ENCODE results near the gene AP1S1. TPM values are rescaled to one million over a fixed set of nuclear protein-coding genes. Genes with fewer than 3 reads are reported as not detected.

AP1S1 gene
- total RNA-seq, 1 donor from 2014 or later: 181 TPM

DNA sequence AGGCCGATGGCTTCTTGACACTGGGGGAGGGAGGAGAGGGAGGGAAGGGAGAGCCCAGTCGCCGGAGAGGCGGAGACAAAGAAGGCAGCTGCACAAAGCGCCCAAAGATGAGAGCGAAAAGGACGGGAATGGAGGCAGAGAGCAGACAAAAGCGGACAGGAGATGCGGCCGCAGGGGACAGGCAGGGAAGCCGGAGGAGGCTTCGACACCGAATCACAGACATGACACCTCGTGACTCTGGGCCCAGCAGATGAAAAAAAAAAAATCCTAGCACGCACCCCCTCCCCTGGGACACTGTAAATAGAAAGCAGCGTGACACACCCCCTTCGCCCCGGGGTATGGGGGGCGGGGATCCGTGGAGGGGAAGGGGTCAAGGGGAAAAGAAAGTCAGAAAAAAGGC lies 24.8 kb downstream of the AP1S1 start:
- no peak overlapping the region for H3K27ac Mint-ChIP-seq (ENCODE audit: unreplicated experiment)

DNA sequence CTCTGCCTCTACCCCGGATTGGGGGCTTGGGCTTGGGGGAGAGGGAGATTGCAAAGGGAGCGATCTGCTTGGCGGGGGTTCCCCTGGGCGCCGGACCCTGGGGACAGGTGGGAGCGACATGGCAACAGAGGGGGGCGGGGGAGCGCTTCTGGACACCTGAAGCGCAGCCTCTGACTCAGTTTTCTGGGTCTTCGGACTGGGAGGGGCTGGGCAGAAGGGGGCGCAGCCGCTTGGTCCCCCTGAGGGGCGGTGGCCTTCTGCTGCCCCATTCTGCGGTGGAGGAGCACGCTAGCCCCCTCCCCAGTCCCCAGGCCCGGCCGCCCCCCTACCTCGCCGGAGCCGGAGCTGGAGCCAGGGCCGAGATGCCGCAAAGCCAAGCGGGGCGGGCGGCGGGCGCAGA lies 25.4 kb downstream of the AP1S1 start:
- Mint-ChIP-seq H3K36me3 (ENCODE audit: low read depth, unreplicated experiment) (no peaks in the 10 kb centered on the region), H3K27me3 (ENCODE audit: low read depth, unreplicated experiment) (peaks cover 54% of the 10 kb centered on the region), H3K4me3 (ENCODE audit: unreplicated experiment) (no peak overlapping the region), H3K9me3 (ENCODE audit: unreplicated experiment) (no peaks in the 10 kb centered on the region), H3K27ac (ENCODE audit: unreplicated experiment) (no peak overlapping the region), H3K4me1 (ENCODE audit: low read depth, unreplicated experiment) (peaks cover 3% of the 10 kb centered on the region)
- Histone ChIP-seq H4K20me1 (ENCODE audit: insufficient read depth, low read length) (no peaks in the 10 kb centered on the region), H3K27me3 (ENCODE audit: insufficient read depth, low read length) (peaks cover 44% of the 10 kb centered on the region), H3K4me2 (ENCODE audit: low read length) (no peak overlapping the region), H3K4me3 (ENCODE audit: insufficient read depth, low read depth, low read length) (no peak overlapping the region), H3K27ac (ENCODE audit: low read depth, low read length) (no peak overlapping the region), H3K4me1 (ENCODE audit: insufficient read depth, low read length) (peaks cover 2% of the 10 kb centered on the region), H3K36me3 (ENCODE audit: insufficient read depth, low read length) (no peaks in the 10 kb centered on the region), H2AFZ (ENCODE audit: low read depth, low read length) (no peak overlapping the region), H3K79me2 (ENCODE audit: insufficient read depth, low read length) (no peaks in the 10 kb centered on the region), H3K9ac (ENCODE audit: low read length) (no peak overlapping the region), H3K9me3 (ENCODE audit: insufficient read depth, low read depth, low read length) (no peaks in the 10 kb centered on the region)
- no peak for TF ChIP-seq EZH2 (IDR thresholded peaks at IDR 0.05; ENCODE audit: insufficient read depth, low read length)
- TF ChIP-seq, protein P1, sequence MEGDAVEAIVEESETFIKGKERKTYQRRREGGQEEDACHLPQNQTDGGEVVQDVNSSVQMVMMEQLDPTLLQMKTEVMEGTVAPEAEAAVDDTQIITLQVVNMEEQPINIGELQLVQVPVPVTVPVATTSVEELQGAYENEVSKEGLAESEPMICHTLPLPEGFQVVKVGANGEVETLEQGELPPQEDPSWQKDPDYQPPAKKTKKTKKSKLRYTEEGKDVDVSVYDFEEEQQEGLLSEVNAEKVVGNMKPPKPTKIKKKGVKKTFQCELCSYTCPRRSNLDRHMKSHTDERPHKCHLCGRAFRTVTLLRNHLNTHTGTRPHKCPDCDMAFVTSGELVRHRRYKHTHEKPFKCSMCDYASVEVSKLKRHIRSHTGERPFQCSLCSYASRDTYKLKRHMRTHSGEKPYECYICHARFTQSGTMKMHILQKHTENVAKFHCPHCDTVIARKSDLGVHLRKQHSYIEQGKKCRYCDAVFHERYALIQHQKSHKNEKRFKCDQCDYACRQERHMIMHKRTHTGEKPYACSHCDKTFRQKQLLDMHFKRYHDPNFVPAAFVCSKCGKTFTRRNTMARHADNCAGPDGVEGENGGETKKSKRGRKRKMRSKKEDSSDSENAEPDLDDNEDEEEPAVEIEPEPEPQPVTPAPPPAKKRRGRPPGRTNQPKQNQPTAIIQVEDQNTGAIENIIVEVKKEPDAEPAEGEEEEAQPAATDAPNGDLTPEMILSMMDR (IDR thresholded peaks at IDR 0.05; ENCODE audit: insufficient read depth, low read depth, low read length): no peak
- FAIRE-seq (no peak), DNase-seq (ENCODE audit: low read depth) (no peak)

More for the DNA sequence above, 24.8 kb downstream of the AP1S1 start:
- no peaks in the 10 kb centered on the region for H3K79me2 ChIP-seq (ENCODE audit: insufficient read depth, low read length)
- H2AFZ ChIP-seq (ENCODE audit: low read depth, low read length): no peak overlapping the region
- no peaks in the 10 kb centered on the region for H3K36me3 Mint-ChIP-seq (ENCODE audit: low read depth, unreplicated experiment)
- peak overlapping the region; percentile 70 for H3K4me2 ChIP-seq (ENCODE audit: low read length)
- peaks cover 50% of the 10 kb centered on the region for H3K27me3 ChIP-seq (ENCODE audit: insufficient read depth, low read length)
- H3K27ac ChIP-seq (ENCODE audit: low read depth, low read length): no peak overlapping the region
- peaks cover 4% of the 10 kb centered on the region for H3K9me3 ChIP-seq (ENCODE audit: insufficient read depth, low read depth, low read length)
- H4K20me1 ChIP-seq (ENCODE audit: insufficient read depth, low read length): no peaks in the 10 kb centered on the region
- no peaks in the 10 kb centered on the region for H3K9me3 Mint-ChIP-seq (ENCODE audit: unreplicated experiment)
- peaks cover 2% of the 10 kb centered on the region for H3K4me1 Mint-ChIP-seq (ENCODE audit: low read depth, unreplicated experiment)
- H3K27me3 Mint-ChIP-seq (ENCODE audit: low read depth, unreplicated experiment): peaks cover 59% of the 10 kb centered on the region
- H3K4me3 Mint-ChIP-seq (ENCODE audit: unreplicated experiment): peak overlapping the region; percentile 67
- no peak overlapping the region for H3K4me3 ChIP-seq (ENCODE audit: insufficient read depth, low read depth, low read length)
- H3K4me1 ChIP-seq (ENCODE audit: insufficient read depth, low read length): peaks cover 2% of the 10 kb centered on the region
- H3K9ac ChIP-seq (ENCODE audit: low read length): no peak overlapping the region
- FAIRE-seq: no peak
- no peak for DNase-seq (ENCODE audit: low read depth)
- H3K36me3 ChIP-seq (ENCODE audit: insufficient read depth, low read length): no peaks in the 10 kb centered on the region
- TF ChIP-seq, protein P1 (IDR thresholded peaks at IDR 0.05; ENCODE audit: insufficient read depth, low read depth, low read length): no peak
- TF ChIP-seq EZH2 (IDR thresholded peaks at IDR 0.05; ENCODE audit: insufficient read depth, low read length): no peak

DNA sequence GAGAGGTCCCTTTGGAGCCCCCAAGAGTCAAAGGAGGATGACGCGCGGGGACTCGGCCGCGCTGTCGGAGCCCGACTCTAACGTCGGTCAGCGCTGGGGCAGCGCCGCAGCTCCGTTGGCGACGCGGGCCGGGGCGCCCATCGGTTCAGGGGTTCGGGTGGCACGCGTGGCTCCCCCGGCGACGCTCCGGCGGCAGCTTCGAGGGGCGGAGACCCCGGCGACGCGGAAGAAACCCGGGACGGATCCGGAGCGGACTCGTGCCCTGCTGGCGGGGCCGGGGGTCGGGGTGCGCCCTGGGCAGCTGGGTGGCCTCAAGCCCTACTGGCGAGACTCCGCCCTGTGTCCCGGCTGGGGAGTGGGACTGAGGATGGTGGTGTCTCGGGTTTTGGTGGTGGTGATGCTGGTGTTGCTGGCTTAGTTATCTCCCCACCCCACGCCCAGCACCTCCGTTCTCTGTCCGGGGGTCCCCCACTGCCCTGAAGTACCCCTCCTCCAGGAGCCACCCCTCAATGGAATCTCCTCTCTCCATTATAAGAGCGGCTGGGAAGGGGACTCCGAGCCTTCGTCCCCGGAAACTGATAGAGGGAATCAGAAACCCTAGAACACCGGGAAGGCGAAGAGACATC lies 26.0 kb downstream of the AP1S1 start, which contains the start of gene NAT16:
Gene NAT16 (minus strand): TSS at position 164 of the 626 bp plus-strand sequence. CDS start 5,486 bp downstream, outside the sequence.
- H3K4me2 ChIP-seq (ENCODE audit: low read length): peak within 1 kb of the TSS; percentile 70
- H3K79me2 ChIP-seq (ENCODE audit: insufficient read depth, low read length): no peaks in the 10 kb centered on the region
- no peak within 1 kb of the TSS for H3K27ac ChIP-seq (ENCODE audit: low read depth, low read length)
- TF ChIP-seq, protein P1 (IDR thresholded peaks at IDR 0.05; ENCODE audit: insufficient read depth, low read depth, low read length): no peak
- TF ChIP-seq EZH2 (IDR thresholded peaks at IDR 0.05; ENCODE audit: insufficient read depth, low read length): peak; percentile 100
- H3K27ac Mint-ChIP-seq (ENCODE audit: unreplicated experiment): no peak within 1 kb of the TSS
- DNase-seq (ENCODE audit: low read depth): no peak
- no peak within 1 kb of the TSS for H3K4me3 ChIP-seq (ENCODE audit: insufficient read depth, low read depth, low read length)
- no peak for FAIRE-seq
- H3K4me3 Mint-ChIP-seq (ENCODE audit: unreplicated experiment): peak within 1 kb of the TSS; percentile 67
- no peaks in the 10 kb centered on the region for H3K36me3 ChIP-seq (ENCODE audit: insufficient read depth, low read length)
- no peak within 1 kb of the TSS for H2AFZ ChIP-seq (ENCODE audit: low read depth, low read length)
- H3K27me3 Mint-ChIP-seq (ENCODE audit: low read depth, unreplicated experiment): peaks cover 49% of the 10 kb centered on the region
- no peaks in the 10 kb centered on the region for H3K9me3 ChIP-seq (ENCODE audit: insufficient read depth, low read depth, low read length)
- no peaks in the 10 kb centered on the region for H4K20me1 ChIP-seq (ENCODE audit: insufficient read depth, low read length)
- H3K27me3 ChIP-seq (ENCODE audit: insufficient read depth, low read length): peaks cover 42% of the 10 kb centered on the region
- peaks cover 2% of the 10 kb centered on the region for H3K4me1 ChIP-seq (ENCODE audit: insufficient read depth, low read length)
- peaks cover 7% of the 10 kb centered on the region for H3K4me1 Mint-ChIP-seq (ENCODE audit: low read depth, unreplicated experiment)
- H3K36me3 Mint-ChIP-seq (ENCODE audit: low read depth, unreplicated experiment): no peaks in the 10 kb centered on the region
- H3K9me3 Mint-ChIP-seq (ENCODE audit: unreplicated experiment): no peaks in the 10 kb centered on the region
- no peak within 1 kb of the TSS for H3K9ac ChIP-seq (ENCODE audit: low read length)
